IMR-90 (cell line): ENCODE measurements around the gene GPR141. TPM values are rescaled to one million over a fixed set of nuclear protein-coding genes. Genes with fewer than 3 reads are reported as not detected.

Experiments used
- ATAC-seq: fragments of 200-7000 bp; cut with Tn5 transposase; 2 replicates; pipeline ENCODE4 v1.9.1; 2020; ENCODE audit warnings: low read depth, mild to moderate bottlenecking, moderate library complexity
- BruUV-seq: library from RNA; stranded (reverse); fragments of 400-500 nt; replicated peaks from 2 replicates; lab custom pipeline; 2021; lab: Mats Ljungman, UMichigan
- CTCF ChIA-PET: fragments of 300-600 bp; formaldehyde crosslinking; extraction: SDS; loops from one replicate; lab custom pipeline; 2021; ENCODE audit warnings: antibody characterized with exemption; lab: Yijun Ruan, JAX
- POLR2A ChIA-PET: fragments of 300-600 bp; sonication (Branson Sonifier 250); formaldehyde crosslinking; loops from one replicate; lab custom pipeline; 2022; ENCODE audit warnings: antibody characterized with exemption; ENCODE audit not compliant: unreplicated experiment; lab: Charles Lee
- DNase-seq: peaks from one replicate; pipeline ENCODE4 v3.0.0; 2013
- H2AFZ ChIP-seq: replicated peaks from 2 replicates; pipeline ENCODE3; 2013; ENCODE audit warnings: low read length, mild to moderate bottlenecking; ENCODE audit not compliant: poor library complexity
- H2AK5ac ChIP-seq: 2 replicates; pipeline ENCODE4 v1.6.1; 2013; ENCODE audit warnings: low read depth, low read length, inconsistent platforms
- H2AK9ac ChIP-seq: replicated peaks from 2 replicates; pipeline ENCODE3; 2013; ENCODE audit warnings: mild to moderate bottlenecking, low read depth, low read length, moderate library complexity; ENCODE audit not compliant: poor library complexity
- H2BK120ac ChIP-seq: 2 replicates; pipeline ENCODE4 v1.6.1; 2013; ENCODE audit warnings: low read depth, low read length, inconsistent platforms
- H2BK15ac ChIP-seq: 3 replicates; pipeline ENCODE4 v1.6.1; 2013; ENCODE audit warnings: low read depth, low read length, inconsistent platforms
- H2BK20ac ChIP-seq: 2 replicates; pipeline ENCODE4 v1.6.1; 2013; ENCODE audit warnings: low read depth, mild to moderate bottlenecking, inconsistent platforms, low read length, moderate library complexity
- H2BK5ac ChIP-seq: 2 replicates; pipeline ENCODE4 v1.6.1; 2013; ENCODE audit warnings: mild to moderate bottlenecking, low read depth, low read length, inconsistent platforms; ENCODE audit not compliant: poor library complexity, severe bottlenecking
- H3K14ac ChIP-seq: replicated peaks from 2 replicates; pipeline ENCODE4 v1.6.1; 2013; ENCODE audit warnings: low read depth, low read length, inconsistent platforms
- H3K18ac ChIP-seq: 2 replicates; pipeline ENCODE4 v1.6.1; 2013; ENCODE audit warnings: low read depth, low read length, control low read depth
- H3K23ac ChIP-seq: 2 replicates; pipeline ENCODE4 v1.6.1; 2013; ENCODE audit warnings: low read depth, low read length, inconsistent platforms
- H3K27ac ChIP-seq: 2 replicates; pipeline ENCODE4 v1.5.1; 2013; ENCODE audit warnings: mild to moderate bottlenecking, control low read depth, low read length; ENCODE audit not compliant: insufficient read depth
- H3K27me3 ChIP-seq: 2 replicates; pipeline ENCODE4 v1.6.1; 2013; ENCODE audit warnings: low read length; ENCODE audit not compliant: control insufficient read depth, insufficient read depth
- H3K36me3 ChIP-seq: 2 replicates; pipeline ENCODE4 v1.6.1; 2013; ENCODE audit warnings: low read length, mixed read lengths; ENCODE audit not compliant: control insufficient read depth, insufficient read depth
- H3K4ac ChIP-seq: 2 replicates; pipeline ENCODE4 v1.6.1; 2013; ENCODE audit warnings: low read depth, low read length, inconsistent platforms
- H3K4me1 ChIP-seq: 2 replicates; pipeline ENCODE4 v1.6.1; 2013; ENCODE audit warnings: low read length, mixed read lengths; ENCODE audit not compliant: control insufficient read depth, insufficient read depth
- H3K4me2 ChIP-seq: 2 replicates; pipeline ENCODE4 v1.6.1; 2013; ENCODE audit warnings: low read depth, mild to moderate bottlenecking, control low read depth, low read length, moderate library complexity
- H3K4me3 ChIP-seq: 2 replicates; pipeline ENCODE4 v1.5.1; 2013; ENCODE audit warnings: low read depth, mild to moderate bottlenecking, control low read depth, low read length, moderate library complexity; ENCODE audit not compliant: insufficient read depth
- H3K56ac ChIP-seq: 2 replicates; pipeline ENCODE4 v1.6.1; 2013; ENCODE audit warnings: low read length, inconsistent platforms; ENCODE audit not compliant: insufficient read depth; ENCODE audit errors: extremely low read depth
- H3K79me1 ChIP-seq, 2 experiments: 2 replicates each; pipeline ENCODE4 v1.6.1; 2013; ENCODE audit warnings: low read length in 2 of 2, inconsistent platforms in 1 of 2, low read depth in 1 of 2
- H3K9ac ChIP-seq: 2 replicates; pipeline ENCODE4 v1.6.1; 2013; ENCODE audit warnings: low read depth, low read length, control low read depth
- H3K9me1 ChIP-seq: 2 replicates; pipeline ENCODE4 v1.6.1; 2013; ENCODE audit warnings: low read length, inconsistent platforms; ENCODE audit not compliant: insufficient read depth
- H3K9me3 ChIP-seq: 2 replicates; pipeline ENCODE4 v1.6.1; 2013; ENCODE audit warnings: low read length; ENCODE audit not compliant: control insufficient read depth, insufficient read depth
- H4K20me1 ChIP-seq: 2 replicates; pipeline ENCODE4 v1.6.1; 2013; ENCODE audit warnings: low read length, inconsistent platforms; ENCODE audit not compliant: insufficient read depth
- H4K5ac ChIP-seq: 2 replicates; pipeline ENCODE4 v1.6.1; 2013; ENCODE audit warnings: mild to moderate bottlenecking, low read depth, low read length, control low read depth
- H4K8ac ChIP-seq, 2 experiments: 2 replicates each; pipeline ENCODE4 v1.6.1; 2013; ENCODE audit warnings: low read depth in 2 of 2, low read length in 2 of 2, control low read depth in 1 of 2, inconsistent platforms in 1 of 2
- H4K91ac ChIP-seq: 2 replicates; pipeline ENCODE4 v1.6.1; 2013; ENCODE audit warnings: low read depth, low read length, inconsistent platforms; ENCODE audit not compliant: insufficient read depth
- CTCF ChIP-seq: conservative IDR thresholded peaks from 2 replicates; pipeline ENCODE4 v1.5.1; 2012; ENCODE audit warnings: mild to moderate bottlenecking, low read depth, low read length, improper control_type of control experiment
- FOS ChIP-seq: fragments of 150-350 bp; IDR thresholded peaks from 2 replicates; pipeline ENCODE4 v1.6.1; 2016; ENCODE audit warnings: low read depth, low read length
- MAZ ChIP-seq: IDR thresholded peaks from 2 replicates; pipeline ENCODE4 v1.6.1; 2012; ENCODE audit warnings: low read depth, mild to moderate bottlenecking, low read length, improper control_type of control experiment, moderate library complexity, borderline replicate concordance
- MXI1 ChIP-seq: IDR thresholded peaks from 2 replicates; pipeline ENCODE4 v1.6.1; 2012; ENCODE audit warnings: low read depth, mild to moderate bottlenecking, low read length, moderate library complexity, borderline replicate concordance
- POLR2A ChIP-seq: IDR thresholded peaks from 2 replicates; pipeline ENCODE4 v1.6.1; 2012; ENCODE audit warnings: mild to moderate bottlenecking, low read depth, low read length
- RCOR1 ChIP-seq: IDR thresholded peaks from 2 replicates; pipeline ENCODE4 v1.6.1; 2012; ENCODE audit warnings: mild to moderate bottlenecking, low read length, improper control_type of control experiment; ENCODE audit not compliant: insufficient replicate concordance
- RFX5 ChIP-seq: IDR thresholded peaks from 2 replicates; pipeline ENCODE4 v1.8.0; 2012; ENCODE audit warnings: low read depth, mild to moderate bottlenecking, low read length, moderate library complexity
- SMC3 ChIP-seq: fragments of 150-350 bp; IDR thresholded peaks from 2 replicates; pipeline ENCODE4 v1.6.1; 2016; ENCODE audit warnings: low read depth, mild to moderate bottlenecking, antibody characterized with exemption, low read length, moderate library complexity
- WGBS, 2 experiments: methylation state at CpG; one replicate each; pipeline versions ENCODE4 v1.1.5 to v1.1.7; 2013; ENCODE audit warnings: missing lambda C conversion rate in 2 of 2; ENCODE audit not compliant: insufficient read length in 1 of 2; ENCODE audit errors: extremely low coverage in 2 of 2; 5-methylcytosine and 5-hydroxymethylcytosine counted together
- dilution Hi-C: fragments of 300-500 bp; cut with HindIII; formaldehyde crosslinking; loops from one replicate; pipeline ENCODE4 v1.14.3; 2018; ENCODE audit warnings: low sequenced_read_pairs; ENCODE audit not compliant: unreplicated experiment
- in situ Hi-C: fragments of 300-500 bp; cut with MboI; formaldehyde crosslinking; loops from 3 replicates; pipeline ENCODE4 v1.14.3; 2019; ENCODE audit warnings: low sequenced_read_pairs, inconsistent platforms, mixed read lengths
- intact Hi-C: fragments of 100-400 bp; cut with micrococcal nuclease; formaldehyde crosslinking; loops from 2 replicates; pipeline ENCODE4 v1.10.0; 2022
- polyA plus RNA-seq, 3 experiments: library from polyadenylated mRNA; depleted of rRNA; stranded (reverse); fragments of >200 nt; gene quantifications; 2 replicates each; pipeline ENCODE4 v1.2.3, GENCODE V29; 2012; ENCODE audit warnings: low replicate concordance in 1 of 3
- total RNA-seq: library from RNA; depleted of rRNA; stranded (reverse); fragments of >200 nt; gene quantifications from 2 replicates; pipeline ENCODE4 v1.2.3, GENCODE V29; 2012
- TF ChIP-seq, protein P1 (sequence below): fragments of 150-350 bp; IDR thresholded peaks from 2 replicates; pipeline ENCODE4 v1.6.1; 2016; ENCODE audit warnings: low read depth, mild to moderate bottlenecking, low read length, moderate library complexity, borderline replicate concordance

Gene GPR141
- total and polyA plus RNA-seq, 2 of the 4 experiments (the other 2 are of a cell fraction): not detected

DNA sequence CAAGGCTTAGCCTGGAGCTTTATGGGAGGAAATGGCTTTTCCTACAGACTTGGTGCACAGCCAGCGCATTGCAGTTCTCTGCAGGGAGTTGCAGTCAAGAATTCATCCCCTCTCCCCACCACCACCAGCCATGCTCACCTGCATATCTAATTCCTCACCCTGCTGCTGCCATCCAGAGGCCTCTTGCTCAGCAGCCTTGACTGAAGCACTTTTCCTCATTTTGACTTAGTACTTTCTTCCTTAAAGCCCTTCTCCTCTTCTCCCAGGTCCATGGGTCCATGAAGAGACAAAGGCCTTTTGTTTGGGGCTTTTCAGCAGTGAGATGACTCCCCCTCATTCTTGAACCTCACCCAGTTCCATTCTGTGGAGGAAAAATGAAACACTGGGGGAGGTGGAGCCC, 39.7 kb upstream of the GPR141 start:
- dilution Hi-C loops: no loop called here
- POLR2A ChIA-PET: no interaction called here

More for the DNA sequence above, 39.7 kb upstream of the GPR141 start:
- H4K8ac ChIP-seq: no peak overlapping the region
- DNase-seq (no peak), ATAC-seq (no peak)
- H3K9me1 ChIP-seq: no peaks in the 10 kb centered on the region
- H2BK15ac ChIP-seq: no peak overlapping the region
- intact Hi-C loops: no loop called here
- no peak overlapping the region for H3K9ac ChIP-seq
- no TSS peak for BruUV-seq
- H4K5ac ChIP-seq: no peak overlapping the region
- H2AK5ac ChIP-seq: no peak overlapping the region
- no peak overlapping the region for H3K4me2 ChIP-seq
- in situ Hi-C loops: no loop called here
- H4K91ac ChIP-seq: no peak overlapping the region
- no peak overlapping the region for H3K23ac ChIP-seq
- WGBS, 2 experiments: 20% methylated on average over 1 of the region's 1 CpG; no CpG with 5 or more reads in 1 of the 2 experiments
- H3K36me3 ChIP-seq: no peaks in the 10 kb centered on the region
- no peak for TF ChIP-seq MAZ
- TF ChIP-seq MXI1: no peak
- TF ChIP-seq, protein P1, sequence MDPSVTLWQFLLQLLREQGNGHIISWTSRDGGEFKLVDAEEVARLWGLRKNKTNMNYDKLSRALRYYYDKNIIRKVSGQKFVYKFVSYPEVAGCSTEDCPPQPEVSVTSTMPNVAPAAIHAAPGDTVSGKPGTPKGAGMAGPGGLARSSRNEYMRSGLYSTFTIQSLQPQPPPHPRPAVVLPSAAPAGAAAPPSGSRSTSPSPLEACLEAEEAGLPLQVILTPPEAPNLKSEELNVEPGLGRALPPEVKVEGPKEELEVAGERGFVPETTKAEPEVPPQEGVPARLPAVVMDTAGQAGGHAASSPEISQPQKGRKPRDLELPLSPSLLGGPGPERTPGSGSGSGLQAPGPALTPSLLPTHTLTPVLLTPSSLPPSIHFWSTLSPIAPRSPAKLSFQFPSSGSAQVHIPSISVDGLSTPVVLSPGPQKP: no peak
- TF ChIP-seq RCOR1: no peak
- TF ChIP-seq SMC3: no peak
- TF ChIP-seq RFX5: no peak
- TF ChIP-seq CTCF: no peak
- TF ChIP-seq POLR2A: no peak
- no peak for TF ChIP-seq FOS
- H2BK5ac ChIP-seq: no peak overlapping the region
- no peak overlapping the region for H3K56ac ChIP-seq
- H2AFZ ChIP-seq: no peak overlapping the region
- H3K4me1 ChIP-seq: no peaks in the 10 kb centered on the region
- no peak overlapping the region for H3K27ac ChIP-seq
- H3K4me3 ChIP-seq: no peak overlapping the region
- no peak overlapping the region for H2BK120ac ChIP-seq
- H2BK20ac ChIP-seq: no peak overlapping the region
- no peaks in the 10 kb centered on the region for H4K20me1 ChIP-seq
- H3K4ac ChIP-seq: no peak overlapping the region
- H3K9me3 ChIP-seq: peaks cover 19% of the 10 kb centered on the region
- H3K79me1 ChIP-seq: no peaks in the 10 kb centered on the region
- no peaks in the 10 kb centered on the region for H3K27me3 ChIP-seq
- CTCF ChIA-PET: no interaction called here
- H3K18ac ChIP-seq: no peak overlapping the region
- no peak overlapping the region for H2AK9ac ChIP-seq
- H3K14ac ChIP-seq: no peak overlapping the region
